ENCODE measurements around the gene VMP1. TPM values are rescaled to one million over a fixed set of nuclear protein-coding genes. Genes with fewer than 3 reads are reported as not detected.

VMP1 gene
- total RNA-seq, 1 experiment from 2014 or later: 83.1 TPM

- Histone ChIP-seq H2BK15ac (ENCODE audit: low read depth, low read length) (no peak overlapping the region), H2BK120ac (ENCODE audit: low read depth, low read length, poor library complexity, severe bottlenecking) (no peak overlapping the region), H2AFZ (ENCODE audit: low read length) (no peak overlapping the region), H4K20me1 (ENCODE audit: control insufficient read depth, insufficient read depth, insufficient read length) (no peaks in the 10 kb centered on the region), H3K14ac (ENCODE audit: insufficient read depth, low read length) (no peak overlapping the region), H3T11ph (ENCODE audit: low read length) (no peak overlapping the region), H4K91ac (ENCODE audit: insufficient read length, low read depth, low read length) (no peak overlapping the region), H2BK20ac (ENCODE audit: low read depth, low read length, poor library complexity, severe bottlenecking) (no peak overlapping the region), H3K18ac (ENCODE audit: insufficient read length, low read depth, low read length) (no peak overlapping the region), H2BK5ac (ENCODE audit: insufficient read length, low read length) (no peak overlapping the region), H2BK12ac (ENCODE audit: insufficient read length, low read depth, low read length) (no peak overlapping the region), H2AK5ac (ENCODE audit: insufficient read length, low read length) (no peak overlapping the region), H3K56ac (ENCODE audit: insufficient read length, low read depth, low read length) (no peak overlapping the region), H3K23ac (ENCODE audit: insufficient read length, low read depth, low read length) (no peak overlapping the region), H3K79me1 (ENCODE audit: insufficient read depth, low read depth, low read length, poor library complexity, severe bottlenecking) (no peaks in the 10 kb centered on the region), H3K79me2 (ENCODE audit: insufficient read depth, low read length) (no peaks in the 10 kb centered on the region), H4K5ac (ENCODE audit: insufficient read length, low read depth, low read length) (no peak overlapping the region), H3K9me3 (ENCODE audit: control insufficient read depth, low read depth, low read length) (no peaks in the 10 kb centered on the region), H3K27me3 (ENCODE audit: insufficient read depth, low read length) (no peaks in the 10 kb centered on the region), H3K4me1 (ENCODE audit: insufficient read depth, low read length) (no peaks in the 10 kb centered on the region), H3K27ac (ENCODE audit: insufficient read length, low read depth, low read length) (no peak overlapping the region), H3K23me2 (ENCODE audit: insufficient read length, low read depth, low read length, poor library complexity, severe bottlenecking) (no peaks in the 10 kb centered on the region), H3K9ac (ENCODE audit: extremely low read depth, insufficient read length, low read length) (no peak overlapping the region), H3K4me2 (ENCODE audit: insufficient read depth, insufficient read length, low read length) (no peak overlapping the region), H3K4ac (ENCODE audit: low read depth, low read length) (no peak overlapping the region), H4K8ac (replicated peaks; ENCODE audit: insufficient read length, low read depth, low read length) (no peak overlapping the region)
- Mint-ChIP-seq H3K4me1 (no peaks in the 10 kb centered on the region), H3K36me3 (ENCODE audit: insufficient read depth in 1 of 3, low read depth in 3 of 3) (peaks cover 30 to 86% (median 73%) of the 10 kb centered on the region in 3 experiments; a peak in 6 of 7 replicates), H3K4me3 (no peak overlapping the region), H3K27ac (0 out of 7 replicates have a peak overlapping the region, but pooled peaks of 1 of the 3 experiments have one; percentile 42), H3K9me3 (no peaks in the 10 kb centered on the region), H3K27me3 (ENCODE audit: low read depth) (no peaks in the 10 kb centered on the region)
- DNase-seq: no peak
- TF ChIP-seq CTCF (conservative IDR thresholded peaks at IDR 0.05): no peak
- WGBS (ENCODE audit: extremely low coverage, insufficient read length, low lambda C conversion rate): no CpG with 5 or more reads among the region's 1 CpG
Observed at GRCh38 chr17:59688008-59688407, 19.4 kb upstream of the VMP1 start.

Measured in H9 (cell line).